Esophagus squamous epithelium (tissue), 4 donors: ENCODE results near the gene PITPNB.

Experiments
- CTCF ChIP-seq, 6 experiments: fragments of 450-650 bp in 4 of 6; fragments of 200-600 bp in 2 of 6; sonication (generic) in 2 of 6; IDR thresholded peaks; one replicate each; pipeline ENCODE4 v1.5.1; 2016 to 2019; ENCODE audit warnings: antibody characterized with exemption in 6 of 6, mild to moderate bottlenecking in 4 of 6, moderate library complexity in 4 of 6
- POLR2A ChIP-seq, 4 donors: fragments of 450-650 bp; IDR thresholded peaks; one replicate each; pipeline ENCODE4 v1.6.1; 2017; ENCODE audit warnings: antibody characterized with exemption in 4 of 4, mild to moderate bottlenecking in 4 of 4, moderate library complexity in 3 of 4

- TF ChIP-seq CTCF (IDR thresholded peaks at IDR 0.05) (no peak), POLR2A (IDR thresholded peaks at IDR 0.05) (no peak)
Observed at GRCh38 chr22:27952091-27952490, 33.0 kb upstream of the PITPNB start.
